ENCODE measurements around the gene SELL.

GRCh38 chr1:169724168-169724567 is 12.7 kb upstream of the SELL start:
- TF ChIP-seq, protein P1, sequence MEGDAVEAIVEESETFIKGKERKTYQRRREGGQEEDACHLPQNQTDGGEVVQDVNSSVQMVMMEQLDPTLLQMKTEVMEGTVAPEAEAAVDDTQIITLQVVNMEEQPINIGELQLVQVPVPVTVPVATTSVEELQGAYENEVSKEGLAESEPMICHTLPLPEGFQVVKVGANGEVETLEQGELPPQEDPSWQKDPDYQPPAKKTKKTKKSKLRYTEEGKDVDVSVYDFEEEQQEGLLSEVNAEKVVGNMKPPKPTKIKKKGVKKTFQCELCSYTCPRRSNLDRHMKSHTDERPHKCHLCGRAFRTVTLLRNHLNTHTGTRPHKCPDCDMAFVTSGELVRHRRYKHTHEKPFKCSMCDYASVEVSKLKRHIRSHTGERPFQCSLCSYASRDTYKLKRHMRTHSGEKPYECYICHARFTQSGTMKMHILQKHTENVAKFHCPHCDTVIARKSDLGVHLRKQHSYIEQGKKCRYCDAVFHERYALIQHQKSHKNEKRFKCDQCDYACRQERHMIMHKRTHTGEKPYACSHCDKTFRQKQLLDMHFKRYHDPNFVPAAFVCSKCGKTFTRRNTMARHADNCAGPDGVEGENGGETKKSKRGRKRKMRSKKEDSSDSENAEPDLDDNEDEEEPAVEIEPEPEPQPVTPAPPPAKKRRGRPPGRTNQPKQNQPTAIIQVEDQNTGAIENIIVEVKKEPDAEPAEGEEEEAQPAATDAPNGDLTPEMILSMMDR (IDR thresholded peaks at IDR 0.05; ENCODE audit: poor library complexity) = no peak
- TF ChIP-seq EZH2 (IDR thresholded peaks at IDR 0.05; ENCODE audit: borderline replicate concordance) = no peak
